IMR-90 (cell line): ENCODE data around the gene CSPG5. TPM values are rescaled to one million over a fixed set of nuclear protein-coding genes. Genes with fewer than 3 reads are reported as not detected.

Source experiments
- ATAC-seq: fragments of 200-7000 bp; cut with Tn5 transposase; 2 replicates; pipeline ENCODE4 v1.9.1; 2020; ENCODE audit warnings: low read depth, mild to moderate bottlenecking, moderate library complexity
- BruUV-seq: library from RNA; stranded (reverse); fragments of 400-500 nt; replicated peaks from 2 replicates; lab custom pipeline; 2021; lab: Mats Ljungman, UMichigan
- CTCF ChIA-PET: fragments of 300-600 bp; formaldehyde crosslinking; extraction: SDS; loops from one replicate; lab custom pipeline; 2021; ENCODE audit warnings: antibody characterized with exemption; lab: Yijun Ruan, JAX
- POLR2A ChIA-PET: fragments of 300-600 bp; sonication (Branson Sonifier 250); formaldehyde crosslinking; loops from one replicate; lab custom pipeline; 2022; ENCODE audit warnings: antibody characterized with exemption; ENCODE audit not compliant: unreplicated experiment; lab: Charles Lee
- DNase-seq: peaks from one replicate; pipeline ENCODE4 v3.0.0; 2013
- H2AFZ ChIP-seq: replicated peaks from 2 replicates; pipeline ENCODE3; 2013; ENCODE audit warnings: low read length, mild to moderate bottlenecking; ENCODE audit not compliant: poor library complexity
- H2AK5ac ChIP-seq: 2 replicates; pipeline ENCODE4 v1.6.1; 2013; ENCODE audit warnings: low read depth, low read length, inconsistent platforms
- H2AK9ac ChIP-seq: replicated peaks from 2 replicates; pipeline ENCODE3; 2013; ENCODE audit warnings: mild to moderate bottlenecking, low read depth, low read length, moderate library complexity; ENCODE audit not compliant: poor library complexity
- H2BK120ac ChIP-seq: 2 replicates; pipeline ENCODE4 v1.6.1; 2013; ENCODE audit warnings: low read depth, low read length, inconsistent platforms
- H2BK15ac ChIP-seq: 3 replicates; pipeline ENCODE4 v1.6.1; 2013; ENCODE audit warnings: low read depth, low read length, inconsistent platforms
- H2BK20ac ChIP-seq: 2 replicates; pipeline ENCODE4 v1.6.1; 2013; ENCODE audit warnings: low read depth, mild to moderate bottlenecking, inconsistent platforms, low read length, moderate library complexity
- H2BK5ac ChIP-seq: 2 replicates; pipeline ENCODE4 v1.6.1; 2013; ENCODE audit warnings: mild to moderate bottlenecking, low read depth, low read length, inconsistent platforms; ENCODE audit not compliant: poor library complexity, severe bottlenecking
- H3K14ac ChIP-seq: replicated peaks from 2 replicates; pipeline ENCODE4 v1.6.1; 2013; ENCODE audit warnings: low read depth, low read length, inconsistent platforms
- H3K18ac ChIP-seq: 2 replicates; pipeline ENCODE4 v1.6.1; 2013; ENCODE audit warnings: low read depth, low read length, control low read depth
- H3K23ac ChIP-seq: 2 replicates; pipeline ENCODE4 v1.6.1; 2013; ENCODE audit warnings: low read depth, low read length, inconsistent platforms
- H3K27ac ChIP-seq: 2 replicates; pipeline ENCODE4 v1.5.1; 2013; ENCODE audit warnings: mild to moderate bottlenecking, control low read depth, low read length; ENCODE audit not compliant: insufficient read depth
- H3K27me3 ChIP-seq: 2 replicates; pipeline ENCODE4 v1.6.1; 2013; ENCODE audit warnings: low read length; ENCODE audit not compliant: control insufficient read depth, insufficient read depth
- H3K36me3 ChIP-seq: 2 replicates; pipeline ENCODE4 v1.6.1; 2013; ENCODE audit warnings: low read length, mixed read lengths; ENCODE audit not compliant: control insufficient read depth, insufficient read depth
- H3K4ac ChIP-seq: 2 replicates; pipeline ENCODE4 v1.6.1; 2013; ENCODE audit warnings: low read depth, low read length, inconsistent platforms
- H3K4me1 ChIP-seq: 2 replicates; pipeline ENCODE4 v1.6.1; 2013; ENCODE audit warnings: low read length, mixed read lengths; ENCODE audit not compliant: control insufficient read depth, insufficient read depth
- H3K4me2 ChIP-seq: 2 replicates; pipeline ENCODE4 v1.6.1; 2013; ENCODE audit warnings: low read depth, mild to moderate bottlenecking, control low read depth, low read length, moderate library complexity
- H3K4me3 ChIP-seq: 2 replicates; pipeline ENCODE4 v1.5.1; 2013; ENCODE audit warnings: low read depth, mild to moderate bottlenecking, control low read depth, low read length, moderate library complexity; ENCODE audit not compliant: insufficient read depth
- H3K56ac ChIP-seq: 2 replicates; pipeline ENCODE4 v1.6.1; 2013; ENCODE audit warnings: low read length, inconsistent platforms; ENCODE audit not compliant: insufficient read depth; ENCODE audit errors: extremely low read depth
- H3K79me1 ChIP-seq, 2 experiments: 2 replicates each; pipeline ENCODE4 v1.6.1; 2013; ENCODE audit warnings: low read length in 2 of 2, inconsistent platforms in 1 of 2, low read depth in 1 of 2
- H3K9ac ChIP-seq: 2 replicates; pipeline ENCODE4 v1.6.1; 2013; ENCODE audit warnings: low read depth, low read length, control low read depth
- H3K9me1 ChIP-seq: 2 replicates; pipeline ENCODE4 v1.6.1; 2013; ENCODE audit warnings: low read length, inconsistent platforms; ENCODE audit not compliant: insufficient read depth
- H3K9me3 ChIP-seq: 2 replicates; pipeline ENCODE4 v1.6.1; 2013; ENCODE audit warnings: low read length; ENCODE audit not compliant: control insufficient read depth, insufficient read depth
- H4K20me1 ChIP-seq: 2 replicates; pipeline ENCODE4 v1.6.1; 2013; ENCODE audit warnings: low read length, inconsistent platforms; ENCODE audit not compliant: insufficient read depth
- H4K5ac ChIP-seq: 2 replicates; pipeline ENCODE4 v1.6.1; 2013; ENCODE audit warnings: mild to moderate bottlenecking, low read depth, low read length, control low read depth
- H4K8ac ChIP-seq, 2 experiments: 2 replicates each; pipeline ENCODE4 v1.6.1; 2013; ENCODE audit warnings: low read depth in 2 of 2, low read length in 2 of 2, control low read depth in 1 of 2, inconsistent platforms in 1 of 2
- H4K91ac ChIP-seq: 2 replicates; pipeline ENCODE4 v1.6.1; 2013; ENCODE audit warnings: low read depth, low read length, inconsistent platforms; ENCODE audit not compliant: insufficient read depth
- BHLHE40 ChIP-seq: fragments of 150-350 bp; IDR thresholded peaks from 2 replicates; pipeline ENCODE4 v1.6.1; 2016; ENCODE audit warnings: mild to moderate bottlenecking, low read depth, low read length
- CHD1 ChIP-seq: IDR thresholded peaks from 2 replicates; pipeline ENCODE4 v1.6.1; 2012; ENCODE audit warnings: low read depth, low read length, improper control_type of control experiment
- FOS ChIP-seq: fragments of 150-350 bp; IDR thresholded peaks from 2 replicates; pipeline ENCODE4 v1.6.1; 2016; ENCODE audit warnings: low read depth, low read length
- MAZ ChIP-seq: IDR thresholded peaks from 2 replicates; pipeline ENCODE4 v1.6.1; 2012; ENCODE audit warnings: low read depth, mild to moderate bottlenecking, low read length, improper control_type of control experiment, moderate library complexity, borderline replicate concordance
- POLR2A ChIP-seq: IDR thresholded peaks from 2 replicates; pipeline ENCODE4 v1.6.1; 2012; ENCODE audit warnings: mild to moderate bottlenecking, low read depth, low read length
- RAD21 ChIP-seq: IDR thresholded peaks from 2 replicates; pipeline ENCODE4 v1.6.1; 2012; ENCODE audit warnings: low read length, improper control_type of control experiment
- RCOR1 ChIP-seq: IDR thresholded peaks from 2 replicates; pipeline ENCODE4 v1.6.1; 2012; ENCODE audit warnings: mild to moderate bottlenecking, low read length, improper control_type of control experiment; ENCODE audit not compliant: insufficient replicate concordance
- SMC3 ChIP-seq: fragments of 150-350 bp; IDR thresholded peaks from 2 replicates; pipeline ENCODE4 v1.6.1; 2016; ENCODE audit warnings: low read depth, mild to moderate bottlenecking, antibody characterized with exemption, low read length, moderate library complexity
- USF2 ChIP-seq: fragments of 150-350 bp; IDR thresholded peaks from 2 replicates; pipeline ENCODE4 v1.6.1; 2017; ENCODE audit warnings: mild to moderate bottlenecking, antibody characterized with exemption, low read length, low read depth
- WGBS, 2 experiments: methylation state at CpG; one replicate each; pipeline versions ENCODE4 v1.1.5 to v1.1.7; 2013; ENCODE audit warnings: missing lambda C conversion rate in 2 of 2; ENCODE audit not compliant: insufficient read length in 1 of 2; ENCODE audit errors: extremely low coverage in 2 of 2; 5-methylcytosine and 5-hydroxymethylcytosine counted together
- dilution Hi-C: fragments of 300-500 bp; cut with HindIII; formaldehyde crosslinking; loops from one replicate; pipeline ENCODE4 v1.14.3; 2018; ENCODE audit warnings: low sequenced_read_pairs; ENCODE audit not compliant: unreplicated experiment
- in situ Hi-C: fragments of 300-500 bp; cut with MboI; formaldehyde crosslinking; loops from 3 replicates; pipeline ENCODE4 v1.14.3; 2019; ENCODE audit warnings: low sequenced_read_pairs, inconsistent platforms, mixed read lengths
- intact Hi-C: fragments of 100-400 bp; cut with micrococcal nuclease; formaldehyde crosslinking; loops from 2 replicates; pipeline ENCODE4 v1.10.0; 2022
- polyA plus RNA-seq, 3 experiments: library from polyadenylated mRNA; depleted of rRNA; stranded (reverse); fragments of >200 nt; gene quantifications; 2 replicates each; pipeline ENCODE4 v1.2.3, GENCODE V29; 2012; ENCODE audit warnings: low replicate concordance in 1 of 3
- total RNA-seq: library from RNA; depleted of rRNA; stranded (reverse); fragments of >200 nt; gene quantifications from 2 replicates; pipeline ENCODE4 v1.2.3, GENCODE V29; 2012

CSPG5 gene
- total and polyA plus RNA-seq, 2 of the 4 experiments (the other 2 are of a cell fraction) = under 0.01 to 0.10 TPM

DNA sequence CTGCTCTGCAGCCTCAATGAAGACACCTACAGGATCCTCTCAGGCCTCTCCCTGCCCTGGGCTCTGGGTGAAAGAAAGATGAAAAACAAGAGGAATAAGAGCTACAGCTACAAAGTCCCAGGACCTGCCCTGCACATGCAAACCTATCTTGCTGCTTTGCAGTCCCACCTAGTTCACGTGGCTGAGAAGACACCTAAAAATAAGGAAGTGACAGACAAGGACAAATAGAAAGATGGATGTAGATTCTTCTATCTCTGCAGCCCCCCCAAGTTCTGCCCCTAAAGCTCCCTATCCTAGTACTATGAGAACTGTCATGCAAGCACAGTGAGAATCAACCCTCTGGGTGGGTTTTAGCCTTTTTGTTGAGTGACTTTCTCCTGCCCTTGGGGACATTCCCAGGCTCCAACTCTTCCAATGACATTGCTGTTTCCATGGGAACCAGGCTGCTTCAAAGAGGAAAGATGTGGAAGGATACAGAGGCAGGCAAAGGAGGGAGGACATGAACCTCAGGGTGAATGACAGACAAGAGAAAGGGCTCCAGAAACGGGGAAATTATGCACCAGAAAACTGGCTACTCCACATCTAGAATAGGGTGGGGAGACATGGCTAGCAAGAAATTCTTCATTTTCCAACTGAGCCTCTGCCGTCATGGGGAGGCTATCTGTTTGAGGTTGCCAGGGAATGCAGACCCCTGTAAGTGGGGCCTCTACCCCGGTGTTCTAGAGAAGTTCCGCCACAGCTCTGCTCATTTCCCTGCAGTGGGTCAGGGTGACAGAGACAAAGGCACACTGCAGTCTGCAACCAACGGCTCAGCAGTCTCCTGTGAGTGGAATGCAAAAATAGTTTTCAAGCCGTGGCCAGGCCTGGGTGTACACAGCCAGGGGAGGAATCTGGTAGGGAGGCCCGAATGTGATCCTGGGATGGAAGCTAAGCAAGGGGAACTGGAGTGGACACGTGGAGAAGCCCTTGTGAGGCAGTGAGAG is 5.2 kb downstream of the CSPG5 start:
- no peak overlapping the region for H3K9ac ChIP-seq
- dilution Hi-C loops (no loop called here), intact Hi-C loops (no loop called here), in situ Hi-C loops (no loop called here)
- ChIA-PET CTCF (no interaction called here), POLR2A (no interaction called here)
- no peak overlapping the region for H3K56ac ChIP-seq
- no peak for DNase-seq
- no peaks in the 10 kb centered on the region for H4K20me1 ChIP-seq
- H2BK15ac ChIP-seq = no peak overlapping the region
- H3K4ac ChIP-seq = no peak overlapping the region
- BruUV-seq = no TSS peak
- H2BK120ac ChIP-seq = no peak overlapping the region
- no peak overlapping the region for H4K91ac ChIP-seq
- H2AK9ac ChIP-seq = no peak overlapping the region
- no peaks in the 10 kb centered on the region for H3K79me1 ChIP-seq
- no peak overlapping the region for H3K4me2 ChIP-seq
- WGBS, 2 experiments = 38% methylated on average over 6 of the region's 9 CpGs; no CpG with 5 or more reads in 1 of the 2 experiments
- TF ChIP-seq BHLHE40 (no peak), RCOR1 (no peak), USF2 (no peak), CHD1 (no peak), RAD21 (no peak), POLR2A (no peak), FOS (no peak), SMC3 (no peak), MAZ (no peak)
- no peak overlapping the region for H2BK5ac ChIP-seq
- no peak overlapping the region for H3K4me3 ChIP-seq
- peaks cover 48% of the 10 kb centered on the region for H3K27me3 ChIP-seq
- H3K36me3 ChIP-seq = no peaks in the 10 kb centered on the region
- no peak overlapping the region for H3K18ac ChIP-seq
- H3K14ac ChIP-seq = no peak overlapping the region
- no peak overlapping the region for H3K23ac ChIP-seq
- no peak overlapping the region for H2AK5ac ChIP-seq
- no peak overlapping the region for H4K8ac ChIP-seq
- no peak overlapping the region for H3K27ac ChIP-seq
- ATAC-seq = no peak
- H3K9me3 ChIP-seq = no peaks in the 10 kb centered on the region
- no peaks in the 10 kb centered on the region for H3K9me1 ChIP-seq
- no peak overlapping the region for H2BK20ac ChIP-seq
- H4K5ac ChIP-seq = no peak overlapping the region
- H3K4me1 ChIP-seq = no peaks in the 10 kb centered on the region
- H2AFZ ChIP-seq = no peak overlapping the region
